Astrocyte of the cerebellum (primary cell): ENCODE data around the gene LEKR1.

ENCODE experiments used
- DNase-seq: peaks from one replicate; pipeline ENCODE4 v3.0.0-alpha.2; 2011; ENCODE audit warnings: low read depth
- H3K4me3 ChIP-seq: 2 replicates; pipeline ENCODE4 v1.5.1; 2011; ENCODE audit warnings: mild to moderate bottlenecking, low read depth, low read length, moderate library complexity
- in situ Hi-C: cut with HindIII; loops from 2 replicates; pipeline ENCODE4 v1.10.0; 2017; ENCODE audit warnings: low sequenced_read_pairs
- TF ChIP-seq, protein P1 (sequence below): IDR thresholded peaks from 2 replicates; pipeline ENCODE4 v1.5.1; 2012; ENCODE audit warnings: low read length, low read depth, moderate library complexity, mild to moderate bottlenecking; ENCODE audit errors: missing control alignments

Gene LEKR1

DNA sequence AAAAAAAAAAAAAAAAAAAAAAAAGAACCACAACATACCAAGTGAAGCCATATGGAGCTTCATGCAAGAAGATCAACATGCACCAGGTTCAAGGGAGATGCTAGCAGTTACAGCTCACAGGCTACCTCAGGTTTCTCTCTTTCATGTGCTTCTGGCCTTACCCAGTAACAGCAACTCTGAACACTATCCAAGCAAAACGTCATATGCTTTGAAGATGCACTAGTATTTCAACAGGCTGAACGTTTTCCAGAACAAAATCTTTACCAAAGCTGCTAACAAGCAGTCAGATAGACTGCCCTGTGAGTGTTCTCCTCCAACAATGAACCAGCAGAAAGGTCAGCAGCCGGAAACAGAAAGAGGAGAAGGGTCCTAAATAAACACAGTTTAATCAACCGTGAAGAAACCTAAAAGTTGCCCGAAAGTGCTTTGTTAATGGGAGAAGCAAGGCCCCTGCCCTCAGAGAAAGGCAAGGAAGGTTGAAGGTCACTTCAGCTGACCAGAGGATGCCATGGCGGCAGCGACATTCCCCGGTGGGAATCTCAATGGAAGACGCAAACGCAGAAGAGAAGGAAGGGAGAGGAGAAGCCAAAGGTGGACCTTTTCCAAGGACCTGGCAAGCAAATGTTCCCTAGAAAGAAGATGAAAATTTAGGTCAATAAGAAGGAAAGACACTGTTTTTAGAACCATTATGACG lies 253.7 kb downstream of the LEKR1 start:
- H3K4me3 ChIP-seq = no peak overlapping the region
- TF ChIP-seq, protein P1, sequence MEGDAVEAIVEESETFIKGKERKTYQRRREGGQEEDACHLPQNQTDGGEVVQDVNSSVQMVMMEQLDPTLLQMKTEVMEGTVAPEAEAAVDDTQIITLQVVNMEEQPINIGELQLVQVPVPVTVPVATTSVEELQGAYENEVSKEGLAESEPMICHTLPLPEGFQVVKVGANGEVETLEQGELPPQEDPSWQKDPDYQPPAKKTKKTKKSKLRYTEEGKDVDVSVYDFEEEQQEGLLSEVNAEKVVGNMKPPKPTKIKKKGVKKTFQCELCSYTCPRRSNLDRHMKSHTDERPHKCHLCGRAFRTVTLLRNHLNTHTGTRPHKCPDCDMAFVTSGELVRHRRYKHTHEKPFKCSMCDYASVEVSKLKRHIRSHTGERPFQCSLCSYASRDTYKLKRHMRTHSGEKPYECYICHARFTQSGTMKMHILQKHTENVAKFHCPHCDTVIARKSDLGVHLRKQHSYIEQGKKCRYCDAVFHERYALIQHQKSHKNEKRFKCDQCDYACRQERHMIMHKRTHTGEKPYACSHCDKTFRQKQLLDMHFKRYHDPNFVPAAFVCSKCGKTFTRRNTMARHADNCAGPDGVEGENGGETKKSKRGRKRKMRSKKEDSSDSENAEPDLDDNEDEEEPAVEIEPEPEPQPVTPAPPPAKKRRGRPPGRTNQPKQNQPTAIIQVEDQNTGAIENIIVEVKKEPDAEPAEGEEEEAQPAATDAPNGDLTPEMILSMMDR = no peak
- no peak for DNase-seq
- in situ Hi-C loops = no loop called here

DNA sequence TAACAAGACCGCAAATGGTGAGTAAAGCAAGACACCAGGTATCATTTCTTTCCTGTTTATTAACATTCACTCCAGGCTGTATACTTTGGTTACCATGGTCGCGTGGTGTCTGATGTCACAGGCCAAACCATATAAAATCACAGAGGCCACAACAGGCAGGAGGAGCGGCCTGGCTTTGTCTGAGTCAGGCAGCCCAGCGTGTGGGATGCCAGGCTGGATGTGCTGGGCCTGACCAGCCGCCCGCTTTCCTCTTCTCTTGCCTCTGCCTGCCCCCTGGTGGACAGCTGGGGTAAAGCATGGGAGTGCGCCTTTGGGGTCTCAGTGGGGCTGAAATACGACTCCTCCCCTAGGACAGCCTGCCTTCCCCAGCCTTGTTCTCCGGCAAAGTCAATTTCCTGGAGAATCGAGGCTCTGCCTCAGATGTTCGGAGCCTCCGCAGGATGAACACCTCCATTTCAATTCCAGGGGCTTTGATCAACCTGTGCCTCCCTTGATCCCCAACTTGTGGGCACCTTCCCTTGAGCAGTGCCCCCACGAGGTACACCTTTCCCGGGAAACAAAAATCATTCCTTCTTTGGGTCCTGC lies 255.6 kb downstream of the LEKR1 start:
- in situ Hi-C loops = no loop called here
- DNase-seq = peak; percentile 95
- H3K4me3 ChIP-seq = no peak overlapping the region
- TF ChIP-seq, protein P1 = peak; percentile 95

GRCh38 chr3:157082305-157082982 lies 256.3 kb downstream of the LEKR1 start:
- no peak overlapping the region for H3K4me3 ChIP-seq
- DNase-seq = peak; percentile 59
- TF ChIP-seq, protein P1 = no peak
- in situ Hi-C loops = no loop called here

DNA sequence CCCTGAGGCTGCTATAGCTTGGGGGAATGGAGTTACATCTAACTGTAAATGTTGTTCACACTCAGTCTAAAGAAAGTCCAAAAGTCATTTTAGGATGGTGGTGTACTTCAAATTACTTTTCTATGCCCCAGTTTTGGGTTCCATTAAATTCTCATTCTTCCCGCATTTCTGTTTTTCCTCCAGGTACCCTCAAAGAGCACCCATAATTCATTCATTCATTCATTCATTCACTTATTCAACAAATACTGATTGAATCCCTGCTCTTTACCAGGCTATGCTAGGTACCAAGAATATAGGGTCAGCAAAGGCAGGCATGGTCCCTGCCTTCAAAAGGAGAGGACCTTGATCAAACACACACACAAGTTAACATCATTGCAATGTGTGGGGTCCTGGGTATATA lies 257.7 kb downstream of the LEKR1 start:
- in situ Hi-C loops = no loop called here
- TF ChIP-seq, protein P1 = no peak
- no peak overlapping the region for H3K4me3 ChIP-seq
- no peak for DNase-seq

DNA sequence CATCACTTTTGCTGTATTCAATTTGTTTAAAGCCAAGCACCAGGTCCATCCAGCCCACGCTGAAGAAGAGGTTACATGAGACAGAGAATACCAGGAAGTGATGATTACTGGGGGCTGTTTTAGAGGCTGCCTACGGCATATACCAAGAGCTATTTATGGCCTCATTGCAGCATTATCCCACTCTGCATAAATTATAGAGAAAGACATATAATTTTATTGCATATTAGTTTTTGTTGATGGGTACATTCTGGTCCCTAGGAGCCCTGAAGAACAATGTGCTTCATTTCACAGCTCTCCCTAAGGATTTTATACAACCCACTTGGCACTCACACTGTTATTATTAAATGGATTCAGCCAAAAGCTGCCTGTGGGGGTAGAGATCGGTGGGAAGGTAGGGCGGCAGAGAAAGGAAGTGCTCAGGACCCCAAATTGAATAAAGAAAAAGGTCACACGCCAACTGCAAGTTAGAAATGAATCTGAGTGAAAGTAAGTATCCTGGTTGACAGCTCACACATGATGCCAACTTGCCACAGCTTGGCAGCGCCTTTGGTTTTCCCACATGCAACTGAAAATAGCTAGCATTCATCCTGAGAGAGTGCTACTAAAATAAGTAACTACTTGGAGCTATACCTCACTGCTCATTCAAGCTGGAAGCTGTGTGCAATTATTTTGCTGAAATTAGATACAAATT lies 260.1 kb downstream of the LEKR1 start:
- in situ Hi-C loops = no loop called here
- DNase-seq = no peak
- TF ChIP-seq, protein P1 = no peak
- H3K4me3 ChIP-seq = no peak overlapping the region

- TF ChIP-seq, protein P1 = no peak
- in situ Hi-C loops = no loop called here
- DNase-seq = no peak
- no peak overlapping the region for H3K4me3 ChIP-seq
Observed at GRCh38 chr3:157086775-157087174, 260.6 kb downstream of the LEKR1 start.
